GM21717 (cell line): ENCODE data around the gene NR0B1.

Experiments
- ATAC-seq: cut with Tn5 transposase; IDR thresholded peaks from one replicate; pipeline ENCODE4 v1.9.1; 2021; ENCODE audit warnings: mild to moderate bottlenecking, moderate library complexity; ENCODE audit not compliant: unreplicated experiment

The NR0B1 gene, protein sequence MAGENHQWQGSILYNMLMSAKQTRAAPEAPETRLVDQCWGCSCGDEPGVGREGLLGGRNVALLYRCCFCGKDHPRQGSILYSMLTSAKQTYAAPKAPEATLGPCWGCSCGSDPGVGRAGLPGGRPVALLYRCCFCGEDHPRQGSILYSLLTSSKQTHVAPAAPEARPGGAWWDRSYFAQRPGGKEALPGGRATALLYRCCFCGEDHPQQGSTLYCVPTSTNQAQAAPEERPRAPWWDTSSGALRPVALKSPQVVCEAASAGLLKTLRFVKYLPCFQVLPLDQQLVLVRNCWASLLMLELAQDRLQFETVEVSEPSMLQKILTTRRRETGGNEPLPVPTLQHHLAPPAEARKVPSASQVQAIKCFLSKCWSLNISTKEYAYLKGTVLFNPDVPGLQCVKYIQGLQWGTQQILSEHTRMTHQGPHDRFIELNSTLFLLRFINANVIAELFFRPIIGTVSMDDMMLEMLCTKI

DNA sequence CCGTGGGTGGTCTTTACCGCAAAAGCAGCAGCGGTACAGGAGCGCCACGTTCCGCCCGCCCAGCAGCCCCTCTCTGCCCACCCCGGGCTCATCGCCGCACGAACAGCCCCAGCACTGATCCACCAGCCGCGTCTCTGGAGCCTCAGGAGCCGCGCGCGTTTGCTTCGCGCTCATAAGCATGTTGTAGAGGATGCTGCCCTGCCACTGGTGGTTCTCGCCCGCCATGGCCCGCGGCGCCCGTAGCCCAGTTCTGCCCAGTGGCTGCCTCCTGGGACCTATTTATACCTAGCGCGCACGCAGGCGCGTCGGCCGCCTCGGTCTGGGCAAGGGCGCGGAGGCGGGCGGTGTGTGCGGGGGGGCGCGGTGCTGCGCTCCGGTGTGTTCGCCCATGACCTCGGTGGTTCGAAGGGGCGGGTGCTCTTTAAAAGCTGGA, at the start of gene NR0B1:
Gene NR0B1 (minus strand): TSS at position 252 of the 433 bp plus-strand sequence. CDS start 27 bp downstream, at position 225.
- ATAC-seq: no peak

DNA sequence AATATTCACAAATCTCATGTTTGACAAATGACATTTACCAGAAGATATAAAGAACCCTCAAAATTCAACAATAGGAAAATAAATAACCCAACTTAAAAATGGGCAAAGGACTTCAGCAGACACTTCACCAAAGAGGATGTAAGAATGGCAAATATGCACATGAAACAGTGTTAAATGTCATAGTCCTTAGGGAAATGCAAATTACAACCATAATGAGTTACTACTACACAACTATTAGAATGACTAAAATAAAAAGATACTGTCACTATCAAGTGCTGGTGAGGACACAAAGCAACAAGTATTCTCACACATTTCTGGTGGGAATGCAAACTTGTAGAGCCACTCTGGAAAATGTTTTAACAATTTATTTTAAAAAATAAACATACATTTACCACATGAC, 40.8 kb upstream of the NR0B1 start:
- ATAC-seq: no peak

DNA sequence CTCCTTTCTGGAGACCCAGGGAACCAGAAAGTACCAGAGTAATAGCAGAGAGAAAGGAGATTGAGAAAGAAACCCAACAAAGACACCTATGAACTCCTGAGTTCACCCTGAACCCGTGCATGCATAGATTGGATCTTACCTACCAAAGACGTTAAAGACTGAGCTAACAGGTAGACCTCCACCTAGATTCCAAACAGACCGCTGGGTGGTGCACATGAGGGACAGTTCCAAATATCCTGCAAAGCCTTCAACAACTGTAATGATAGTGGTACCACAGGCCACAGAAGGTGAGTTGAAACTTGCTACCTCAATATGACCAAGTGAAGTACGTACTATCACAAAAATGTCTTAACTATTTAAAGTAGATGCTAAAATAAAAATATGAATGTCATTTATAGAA, 34.0 kb upstream of the NR0B1 start:
- no peak for ATAC-seq

DNA sequence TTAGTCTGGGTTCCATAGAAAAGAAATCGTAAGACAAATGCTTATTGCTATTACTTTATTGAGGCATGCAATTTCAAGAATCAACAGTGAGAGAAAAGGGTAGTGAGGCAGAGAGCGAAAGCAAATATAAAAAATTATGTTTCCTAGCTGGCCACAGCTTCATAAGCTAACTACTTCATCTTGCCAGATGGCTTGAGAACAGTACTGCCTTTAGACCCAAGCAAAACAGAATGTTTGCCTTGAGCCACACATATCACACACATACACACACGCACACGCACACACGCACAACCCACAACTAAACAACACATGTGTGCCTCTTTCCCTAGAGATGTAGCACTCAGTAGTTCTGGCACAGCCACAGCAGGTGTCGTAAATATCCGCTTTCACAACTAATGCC, 31.6 kb upstream of the NR0B1 start:
- ATAC-seq: no peak

DNA sequence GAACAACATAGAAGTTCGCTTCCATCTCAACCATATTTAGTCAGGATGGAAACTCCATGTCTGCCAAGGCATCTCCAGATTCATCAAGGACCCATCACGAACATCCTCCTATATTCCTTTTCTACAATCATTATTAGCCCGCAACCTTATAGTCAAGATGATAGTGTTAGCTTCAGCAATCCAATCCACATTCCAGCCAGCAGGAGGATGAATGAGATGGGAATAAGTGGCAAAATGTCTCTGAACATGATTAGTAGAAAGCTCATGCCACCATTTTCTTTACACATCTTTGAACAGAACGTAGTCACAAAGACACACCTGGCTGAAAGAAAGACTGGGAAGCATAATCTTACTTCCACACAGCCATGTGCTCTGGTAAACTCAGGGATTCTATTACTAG, 18.6 kb upstream of the NR0B1 start:
- ATAC-seq: no peak

DNA sequence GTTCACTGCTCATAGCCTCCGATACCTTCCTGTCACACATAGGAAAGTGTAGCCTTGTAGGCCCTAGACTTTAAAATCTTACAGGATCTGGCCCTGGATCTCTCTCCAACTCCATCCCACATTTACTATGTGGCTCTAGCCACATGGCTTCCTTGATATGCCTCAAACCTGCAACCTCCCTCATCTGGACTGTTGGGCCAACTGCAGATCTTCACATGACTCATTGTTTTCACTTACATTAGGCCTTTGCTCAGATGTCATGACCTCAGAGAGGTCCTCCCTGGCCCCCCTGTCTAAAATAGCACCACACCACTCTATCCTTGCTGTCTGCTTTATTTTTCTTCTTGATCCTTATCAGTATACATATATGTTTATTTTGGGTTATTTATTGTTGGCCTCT, 8.1 kb upstream of the NR0B1 start:
- ATAC-seq: no peak

DNA sequence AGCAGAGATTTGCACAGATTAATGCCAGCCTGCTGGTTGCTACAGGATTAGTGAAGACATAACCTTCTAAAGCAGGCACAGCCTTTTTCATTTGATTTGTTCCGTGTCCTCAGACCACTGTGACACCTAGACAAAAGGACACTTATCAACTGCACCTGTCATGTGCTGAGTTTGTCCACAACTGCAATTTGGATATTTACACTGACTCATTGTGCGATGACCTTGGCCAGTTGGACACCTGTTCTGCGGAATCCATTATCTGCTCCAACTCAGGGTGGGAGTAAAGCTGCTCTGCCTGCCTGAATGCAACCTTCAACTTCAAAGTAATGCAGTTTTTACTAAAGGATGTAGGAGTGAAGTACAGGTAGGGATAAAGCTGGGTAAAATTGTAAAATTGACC, 4.1 kb upstream of the NR0B1 start:
- no peak for ATAC-seq

DNA sequence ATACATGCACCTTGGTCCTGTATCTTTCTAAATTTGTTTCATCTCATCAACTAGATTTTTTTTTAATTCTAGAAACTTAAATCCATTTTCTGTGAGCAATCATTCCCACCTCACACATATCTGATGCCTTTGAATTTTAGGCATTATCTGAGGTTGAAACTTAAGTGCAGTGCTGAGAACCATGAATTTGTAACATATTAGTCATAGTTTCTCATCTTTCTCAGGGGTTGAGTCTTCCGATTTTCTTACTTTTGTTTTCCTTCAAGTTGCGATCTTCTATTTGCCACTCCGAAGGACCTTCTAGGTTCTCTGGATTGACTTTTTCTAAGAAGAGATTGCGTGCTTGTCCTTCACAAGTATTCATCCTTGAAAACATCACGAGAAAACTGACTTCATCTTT, 3.7 kb upstream of the NR0B1 start:
- no peak for ATAC-seq

DNA sequence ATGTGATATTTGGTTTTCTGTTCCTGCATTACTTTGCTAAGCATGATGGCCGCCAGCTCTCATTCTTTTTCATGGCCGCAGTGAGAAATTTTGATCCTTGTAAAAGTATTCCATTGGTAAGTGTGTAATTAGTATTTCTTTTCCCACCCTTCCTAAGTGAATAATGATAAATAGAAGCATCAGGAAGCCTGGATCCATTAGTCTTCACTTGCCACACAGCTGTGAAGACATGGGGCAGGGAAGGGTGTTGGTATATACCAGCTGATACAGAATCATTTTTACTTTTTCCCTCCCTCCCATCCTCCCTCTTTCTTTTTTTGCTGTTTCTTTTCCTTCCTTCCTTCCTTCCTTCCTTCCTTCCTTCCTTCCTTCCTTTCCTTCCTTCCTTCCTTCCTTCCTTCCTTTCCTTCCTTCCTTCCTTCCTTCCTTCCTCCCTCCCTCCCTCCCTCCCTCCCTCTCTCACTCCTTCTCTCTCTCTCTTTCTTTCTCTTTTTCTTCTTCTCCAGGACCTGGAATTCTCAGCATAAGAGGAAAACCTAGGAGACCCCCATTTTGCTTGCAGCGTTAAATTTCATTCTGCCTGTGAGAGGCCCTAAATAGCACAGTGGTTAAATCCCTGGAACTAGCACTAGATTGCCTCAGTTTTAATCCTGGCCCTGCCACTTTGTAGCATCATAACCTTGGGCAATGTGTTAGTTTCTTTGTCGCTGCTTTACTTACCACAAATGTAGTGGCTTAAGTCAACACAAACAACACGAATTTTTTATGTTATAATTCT, 1.4 kb upstream of the NR0B1 start:
- ATAC-seq: no peak

DNA sequence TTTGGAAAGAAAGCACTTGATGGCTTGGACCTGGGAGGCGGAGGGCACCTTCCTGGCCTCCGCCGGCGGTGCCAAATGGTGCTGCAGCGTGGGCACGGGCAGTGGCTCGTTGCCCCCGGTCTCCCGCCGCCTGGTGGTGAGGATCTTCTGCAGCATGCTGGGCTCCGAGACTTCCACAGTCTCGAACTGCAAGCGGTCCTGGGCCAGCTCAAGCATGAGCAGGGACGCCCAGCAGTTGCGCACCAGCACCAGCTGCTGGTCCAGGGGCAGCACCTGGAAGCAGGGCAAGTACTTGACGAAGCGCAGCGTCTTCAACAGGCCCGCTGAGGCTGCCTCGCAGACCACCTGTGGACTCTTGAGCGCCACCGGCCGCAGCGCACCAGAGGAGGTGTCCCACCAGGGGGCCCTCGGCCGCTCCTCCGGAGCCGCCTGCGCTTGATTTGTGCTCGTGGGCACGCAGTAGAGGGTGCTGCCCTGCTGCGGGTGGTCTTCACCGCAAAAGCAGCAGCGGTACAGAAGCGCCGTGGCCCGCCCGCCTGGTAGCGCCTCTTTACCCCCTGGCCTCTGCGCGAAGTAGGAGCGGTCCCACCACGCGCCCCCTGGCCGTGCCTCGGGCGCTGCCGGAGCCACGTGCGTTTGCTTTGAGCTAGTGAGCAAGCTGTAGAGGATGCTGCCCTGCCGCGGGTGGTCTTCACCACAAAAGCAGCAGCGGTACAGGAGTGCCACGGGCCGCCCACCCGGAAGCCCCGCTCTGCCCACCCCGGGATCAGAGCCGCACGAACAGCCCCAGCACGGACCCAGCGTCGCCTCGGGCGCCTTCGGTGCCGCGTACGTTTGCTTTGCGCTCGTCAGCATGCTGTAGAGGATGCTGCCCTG, 689 bp downstream of the NR0B1 start:
- ATAC-seq: no peak

DNA sequence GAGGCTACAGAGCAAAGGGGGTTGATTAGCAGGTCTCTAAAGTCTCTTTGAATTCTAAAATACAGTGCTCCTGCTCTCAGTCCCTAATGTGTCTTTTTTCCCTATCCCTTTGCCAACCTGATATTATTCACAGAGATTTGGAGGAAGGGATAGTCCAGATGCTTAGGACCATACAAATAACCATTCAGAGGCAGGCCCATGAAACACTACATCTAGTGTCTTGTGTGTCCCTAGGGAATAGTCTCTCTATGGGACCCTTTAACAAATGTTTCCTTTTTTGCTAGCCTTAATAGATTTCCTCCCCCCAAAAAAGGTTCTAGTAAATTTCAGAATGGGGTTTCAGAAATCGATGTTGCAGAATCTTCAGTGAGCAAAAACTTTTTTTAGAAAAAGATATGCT, 1.7 kb downstream of the NR0B1 start:
- no peak for ATAC-seq

DNA sequence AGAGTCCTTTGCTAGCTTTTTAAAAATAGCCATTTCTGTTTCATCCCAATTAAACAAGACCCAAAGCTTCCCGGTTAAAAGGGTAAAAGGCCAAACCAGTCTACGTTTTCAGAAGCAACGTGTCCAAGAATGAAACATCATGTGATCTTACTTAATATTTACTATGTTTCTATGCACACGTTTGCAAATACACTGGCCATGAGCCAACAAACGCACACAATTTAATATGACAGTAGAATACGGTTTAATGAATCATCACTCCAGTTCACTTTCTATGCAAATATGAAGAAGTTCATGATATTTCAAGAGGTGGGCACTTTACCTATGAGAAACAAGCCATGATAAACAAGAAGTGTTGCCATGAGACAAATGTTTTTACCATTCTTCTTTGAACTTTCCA, 4.3 kb downstream of the NR0B1 start:
- ATAC-seq: no peak

DNA sequence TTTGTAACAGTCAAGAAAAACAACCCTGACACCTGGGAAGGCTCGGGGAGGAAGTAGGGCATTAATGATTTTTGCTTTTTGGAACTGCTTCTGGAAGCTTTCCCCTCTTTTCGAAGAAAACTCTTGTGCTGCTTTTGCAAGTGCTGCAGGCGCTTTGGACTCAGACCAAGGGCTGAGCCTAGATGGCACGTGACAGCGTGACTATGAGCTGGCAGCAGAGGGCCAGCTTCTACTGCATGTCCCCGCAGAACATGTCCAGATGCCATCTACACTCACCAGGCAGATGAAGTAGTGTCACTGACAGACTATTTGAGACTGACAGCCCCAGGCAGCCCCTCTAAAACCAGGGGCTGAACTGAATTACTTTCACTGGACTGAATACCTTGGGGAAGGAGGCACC, 6.2 kb downstream of the NR0B1 start:
- no peak for ATAC-seq

DNA sequence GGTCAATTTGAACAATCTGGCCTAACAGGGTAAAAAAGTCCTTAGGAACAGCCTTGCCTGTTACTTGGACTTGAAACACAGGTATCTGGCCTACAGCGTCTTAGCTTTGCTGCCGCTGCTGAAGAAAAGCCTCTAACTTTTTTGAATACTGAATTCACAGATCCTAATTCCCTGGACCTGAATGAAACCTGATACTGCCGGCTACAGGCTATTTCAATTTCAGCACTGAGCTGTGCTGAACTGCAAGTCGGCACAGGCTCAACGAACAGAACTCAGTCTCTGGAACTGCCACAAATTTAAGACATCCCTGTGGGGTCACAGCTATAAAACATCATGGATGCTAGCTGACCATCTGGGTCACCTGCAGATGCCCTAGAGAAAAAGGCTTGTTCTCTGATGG, 7.2 kb downstream of the NR0B1 start:
- no peak for ATAC-seq

DNA sequence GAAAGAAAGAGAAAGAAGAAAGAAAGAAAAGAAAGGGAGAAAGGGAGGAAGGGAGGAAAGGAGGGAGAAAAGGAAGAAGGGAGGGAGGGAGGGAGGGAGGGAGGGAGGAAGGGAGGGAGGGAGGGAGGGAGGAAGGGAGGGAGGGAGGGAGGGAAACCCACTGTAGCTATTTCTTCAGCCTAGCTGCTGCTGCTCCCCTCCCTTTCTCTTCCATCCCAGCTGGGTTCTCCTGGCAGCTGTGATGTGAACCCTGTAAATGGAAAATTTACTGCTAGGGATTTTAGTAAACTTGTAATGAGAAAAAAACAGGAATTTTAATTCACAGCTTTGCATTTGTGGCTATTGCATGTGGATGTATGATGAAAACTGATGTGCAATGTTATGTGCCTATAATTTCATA, 8.0 kb downstream of the NR0B1 start:
- no peak for ATAC-seq

DNA sequence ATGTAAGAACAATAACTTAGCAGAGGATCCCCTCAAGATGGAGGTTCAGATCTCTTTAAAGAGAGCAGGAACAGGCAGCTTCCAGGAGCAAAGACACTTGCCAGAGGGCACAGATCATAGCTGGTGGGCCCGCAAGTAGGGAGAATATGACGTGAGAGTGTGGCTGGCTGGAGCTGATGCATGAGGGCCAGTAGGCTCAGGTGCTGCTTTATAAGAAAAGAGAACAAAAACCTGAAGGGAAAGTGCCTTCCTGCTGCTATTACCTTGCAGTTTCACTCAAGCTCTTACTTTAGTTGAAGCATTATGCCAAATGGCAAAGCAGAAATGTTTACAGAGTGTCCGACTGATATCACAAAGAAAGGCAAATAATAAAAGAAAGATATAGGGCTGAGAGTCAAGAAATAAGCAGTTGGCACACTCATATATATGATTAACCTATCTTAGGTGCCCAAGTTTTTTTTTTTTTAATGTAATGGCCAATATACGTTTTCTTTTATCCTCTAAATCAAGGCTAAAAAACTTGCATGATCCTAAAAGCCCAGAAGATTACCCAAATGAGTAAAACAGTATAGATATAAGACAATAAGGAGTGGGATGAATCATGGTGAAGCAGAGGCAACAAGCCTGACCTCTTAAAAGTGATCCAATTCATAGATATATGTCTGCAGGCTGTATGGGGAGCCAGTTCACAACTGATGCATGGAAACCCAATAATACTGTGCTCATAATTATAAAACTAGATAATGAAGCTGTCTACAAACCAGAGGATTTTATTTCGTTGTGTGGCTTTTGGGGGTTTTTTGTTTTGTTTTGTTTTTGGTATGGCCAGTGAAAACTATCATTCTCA, 12.6 kb downstream of the NR0B1 start:
- ATAC-seq: peak; percentile 70

DNA sequence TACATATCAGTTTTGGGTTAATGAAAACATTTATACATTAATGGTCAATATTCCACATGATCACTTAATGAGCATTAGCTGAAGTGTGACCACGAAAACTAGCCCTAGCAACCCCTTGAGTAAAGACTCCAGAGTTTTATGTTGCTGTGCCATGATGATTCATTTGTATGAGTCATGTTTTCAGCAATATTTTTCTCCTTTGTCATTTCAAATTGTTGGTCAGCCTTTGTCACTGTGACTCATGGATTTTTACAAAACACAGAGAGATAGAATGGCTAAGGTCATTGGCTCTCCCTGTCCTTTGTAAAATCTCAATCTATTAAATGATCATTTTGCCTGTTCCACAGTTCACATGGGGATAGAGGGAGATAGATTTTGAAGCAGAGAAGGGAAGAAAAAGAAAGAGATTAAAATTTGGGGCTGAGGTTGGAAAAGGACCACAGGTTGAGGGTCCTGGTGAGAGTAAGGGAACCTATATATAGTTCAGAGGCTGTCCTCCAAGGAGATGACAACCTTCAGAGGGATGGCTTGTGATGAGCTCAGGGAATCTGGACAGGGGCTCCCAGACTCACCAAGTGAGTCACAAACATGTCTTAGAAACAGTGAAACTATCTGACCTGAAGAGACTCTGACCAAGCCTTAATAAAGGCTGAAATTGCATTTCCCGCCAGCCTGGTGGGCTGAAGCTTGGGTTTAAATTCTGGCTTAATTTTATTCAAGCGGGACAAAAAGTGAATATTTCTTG, 25.6 kb downstream of the NR0B1 start:
- ATAC-seq: no peak

DNA sequence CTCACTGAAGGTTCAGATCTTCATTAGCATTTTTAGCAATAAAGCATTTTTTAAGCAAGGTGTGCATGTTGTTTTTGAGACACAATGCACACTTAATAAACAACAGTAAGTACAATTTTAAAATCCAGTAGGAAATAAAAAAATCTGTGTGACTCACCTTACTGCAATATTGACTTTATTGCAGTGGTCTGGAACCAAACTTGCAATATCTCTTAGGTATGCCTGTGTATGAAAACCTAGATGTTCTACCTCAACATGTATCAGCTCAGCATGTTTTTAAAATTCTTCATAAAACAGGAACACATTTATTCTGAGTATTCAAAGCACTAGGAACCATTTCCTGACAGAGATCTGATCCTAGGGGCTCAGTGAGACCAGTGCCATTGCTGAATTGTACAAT, 26.7 kb downstream of the NR0B1 start:
- ATAC-seq: no peak

DNA sequence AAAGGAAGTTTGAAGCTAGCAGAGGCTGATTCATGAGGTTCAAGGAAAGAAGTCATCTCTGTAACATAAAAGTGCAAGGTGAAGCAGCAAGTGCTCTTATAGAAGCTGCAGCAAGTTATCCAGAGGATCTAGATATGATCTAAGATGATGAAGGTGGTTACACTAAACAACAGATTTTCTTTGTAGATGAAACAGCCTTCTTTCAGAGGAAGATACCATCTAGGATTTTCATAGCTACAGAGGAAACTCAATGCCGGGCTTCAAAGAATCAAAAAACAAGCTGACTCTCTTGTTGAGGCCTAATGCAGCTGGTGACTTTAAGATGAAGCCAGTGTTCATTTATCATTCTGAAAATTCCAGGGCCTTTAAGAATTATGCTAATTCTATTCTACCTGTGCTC, 28.8 kb downstream of the NR0B1 start:
- ATAC-seq: no peak

DNA sequence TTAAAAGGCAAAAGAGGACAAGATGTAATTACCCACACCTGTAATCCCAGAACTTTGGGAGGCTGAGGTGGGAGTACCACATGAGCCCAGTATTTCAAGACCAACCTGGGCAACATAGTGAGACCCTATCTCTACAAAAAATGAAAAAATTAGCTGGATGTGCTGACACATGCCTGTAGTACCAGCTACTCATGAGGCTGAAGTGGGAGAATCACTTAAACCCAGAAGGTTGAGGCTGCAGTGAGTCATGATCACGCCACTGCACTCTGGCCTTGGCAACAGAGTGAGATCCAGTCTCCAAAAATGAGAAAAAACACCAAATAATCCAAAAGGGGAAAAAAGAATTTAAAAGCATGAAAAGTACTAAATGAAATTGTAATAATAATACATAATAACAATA, 30.8 kb downstream of the NR0B1 start:
- no peak for ATAC-seq
